HG03469 (cell line): ENCODE measurements around the gene RNF227.
"Not testable (repeated sequence)": the region's sequence is repeated elsewhere in the genome, so short reads cannot be mapped to it uniquely, and the experiment has no call there.

Experiments used
- ATAC-seq: cut with Tn5 transposase; IDR thresholded peaks from one replicate; pipeline ENCODE4 v1.9.1; 2021; ENCODE audit warnings: mild to moderate bottlenecking, moderate library complexity, moderate number of reproducible peaks; ENCODE audit not compliant: unreplicated experiment

RNF227 gene

DNA sequence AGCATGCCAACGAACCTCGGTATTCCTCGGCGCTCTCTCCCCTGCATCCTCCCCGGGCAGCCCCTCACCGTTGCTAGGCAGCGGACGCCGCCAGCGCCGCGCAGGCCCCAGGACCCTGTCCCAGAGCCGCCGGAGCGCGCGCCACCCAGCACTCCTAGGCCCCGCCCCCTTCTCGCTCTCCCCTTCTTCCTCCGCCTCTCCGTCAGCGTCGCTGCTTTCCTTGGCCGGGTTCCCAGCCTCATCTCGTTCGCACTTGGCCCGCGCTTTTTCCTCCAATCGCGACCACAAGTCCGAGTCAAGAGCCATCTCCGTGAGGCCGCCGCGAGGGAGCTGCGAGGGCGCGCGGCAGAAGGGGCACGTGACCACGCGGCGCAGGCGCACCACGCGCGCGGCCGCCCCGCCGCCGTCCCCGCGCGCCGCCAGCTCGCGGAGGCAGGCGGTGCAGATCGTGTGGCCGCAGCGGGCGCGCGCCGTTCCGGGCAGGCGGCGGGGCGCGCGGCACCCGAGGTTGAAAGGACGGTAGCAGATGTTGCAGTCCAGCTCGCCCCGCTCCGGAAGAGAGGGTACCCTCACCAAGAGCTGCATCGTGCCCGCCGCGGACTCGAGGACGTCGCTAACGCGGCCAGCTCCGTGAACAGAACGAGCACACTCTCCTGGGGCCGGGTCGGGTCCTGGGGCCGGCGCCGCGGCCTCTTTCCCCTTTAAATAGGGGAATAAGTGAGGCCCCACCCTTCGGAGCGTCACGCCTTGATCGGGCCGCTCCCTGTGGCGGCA is at the start of gene RNF227:
TSS of gene RNF227 (minus strand) at position 679 of the 774 bp plus-strand sequence. CDS start at position 585, 94 bp downstream.
- ATAC-seq = peak; percentile 47

DNA sequence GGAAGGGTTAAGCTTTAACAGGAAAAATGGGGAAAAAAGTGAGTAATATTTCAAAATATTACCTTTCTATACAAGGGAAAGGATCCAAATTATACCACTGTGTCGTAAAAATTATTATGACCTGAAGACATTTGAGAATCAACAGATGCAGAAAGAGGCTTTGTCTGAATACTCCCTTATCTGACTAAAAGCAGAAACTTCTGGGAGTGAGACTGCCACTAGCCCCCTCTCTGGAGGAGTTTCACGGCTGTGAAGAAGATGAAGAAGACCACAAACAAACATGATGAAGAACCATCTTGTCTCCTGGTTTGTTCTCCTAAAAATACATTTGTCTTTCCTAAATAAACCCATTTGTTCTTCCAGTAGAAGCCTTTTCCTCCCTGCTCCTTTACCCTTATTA is 45.3 kb upstream of the RNF227 start:
- no peak for ATAC-seq

DNA sequence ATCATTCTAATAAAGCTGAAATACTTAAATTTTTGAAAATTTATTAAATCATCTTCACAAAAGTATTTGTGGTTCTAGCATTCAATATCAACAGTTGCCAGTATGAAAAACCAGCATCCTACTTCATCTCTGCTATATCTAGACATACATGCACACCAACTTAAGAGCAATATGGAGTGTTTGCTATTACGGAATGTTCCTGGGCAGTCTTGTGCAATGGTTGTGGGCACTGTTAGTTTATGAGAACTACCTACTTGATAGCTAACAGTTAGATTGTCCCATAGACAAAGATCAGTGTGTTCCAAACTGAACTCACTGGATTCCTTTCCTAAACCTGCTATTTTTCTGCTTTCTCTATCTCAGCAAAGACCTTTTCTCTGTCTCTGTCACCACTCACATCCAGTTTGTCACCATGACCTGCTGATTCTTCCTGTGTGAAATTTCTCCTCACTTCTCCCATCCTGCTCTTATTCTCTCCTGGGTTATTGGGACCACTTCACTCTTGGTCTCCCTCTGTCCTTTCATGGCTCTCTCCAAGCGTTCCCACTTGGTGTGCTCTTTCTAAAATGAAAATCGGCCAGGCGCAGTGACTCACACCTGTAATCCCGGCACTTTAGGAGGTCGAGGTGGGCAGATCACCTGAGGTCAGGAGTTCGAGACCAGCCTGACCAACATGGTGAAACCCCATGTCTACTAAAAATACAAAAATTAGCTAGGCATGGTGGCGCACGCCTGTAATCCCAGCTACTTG is 43.6 kb upstream of the RNF227 start:
- ATAC-seq = no peak

DNA sequence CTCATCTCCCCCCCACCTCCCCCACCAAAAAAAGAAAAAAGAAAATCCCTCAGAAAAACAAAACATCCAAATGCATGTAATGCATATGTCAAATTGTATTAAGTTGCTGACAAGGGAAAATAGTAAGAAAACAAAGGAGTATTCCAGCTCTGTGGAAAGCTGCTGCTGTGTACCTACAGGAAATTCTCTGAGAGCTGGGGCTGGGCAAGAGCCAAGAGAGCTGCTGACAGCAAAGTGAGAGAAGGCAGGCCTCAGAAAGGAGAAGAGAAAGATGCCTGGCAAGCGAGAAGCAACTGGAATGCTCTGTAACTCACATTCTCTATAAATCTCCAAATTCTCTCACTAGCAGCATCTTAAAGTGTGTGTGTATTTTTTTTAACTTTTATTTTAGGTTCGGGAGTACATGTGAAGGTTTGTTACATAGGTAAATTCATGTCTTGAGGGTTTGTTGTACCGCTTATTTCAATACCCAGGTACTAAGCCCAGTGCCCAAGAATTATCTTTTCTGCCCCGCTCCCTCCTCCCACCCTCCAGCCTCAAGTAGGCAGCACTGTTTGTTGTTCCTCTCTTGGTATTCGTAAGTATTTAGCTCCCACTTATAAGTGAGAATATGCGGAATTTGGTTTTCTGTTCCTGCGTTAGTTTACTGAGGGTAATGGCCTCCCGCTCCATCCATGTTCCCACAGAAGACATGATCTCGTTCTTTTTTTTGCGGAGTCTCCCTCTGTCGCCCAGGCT is 40.3 kb upstream of the RNF227 start:
- no peak for ATAC-seq

DNA sequence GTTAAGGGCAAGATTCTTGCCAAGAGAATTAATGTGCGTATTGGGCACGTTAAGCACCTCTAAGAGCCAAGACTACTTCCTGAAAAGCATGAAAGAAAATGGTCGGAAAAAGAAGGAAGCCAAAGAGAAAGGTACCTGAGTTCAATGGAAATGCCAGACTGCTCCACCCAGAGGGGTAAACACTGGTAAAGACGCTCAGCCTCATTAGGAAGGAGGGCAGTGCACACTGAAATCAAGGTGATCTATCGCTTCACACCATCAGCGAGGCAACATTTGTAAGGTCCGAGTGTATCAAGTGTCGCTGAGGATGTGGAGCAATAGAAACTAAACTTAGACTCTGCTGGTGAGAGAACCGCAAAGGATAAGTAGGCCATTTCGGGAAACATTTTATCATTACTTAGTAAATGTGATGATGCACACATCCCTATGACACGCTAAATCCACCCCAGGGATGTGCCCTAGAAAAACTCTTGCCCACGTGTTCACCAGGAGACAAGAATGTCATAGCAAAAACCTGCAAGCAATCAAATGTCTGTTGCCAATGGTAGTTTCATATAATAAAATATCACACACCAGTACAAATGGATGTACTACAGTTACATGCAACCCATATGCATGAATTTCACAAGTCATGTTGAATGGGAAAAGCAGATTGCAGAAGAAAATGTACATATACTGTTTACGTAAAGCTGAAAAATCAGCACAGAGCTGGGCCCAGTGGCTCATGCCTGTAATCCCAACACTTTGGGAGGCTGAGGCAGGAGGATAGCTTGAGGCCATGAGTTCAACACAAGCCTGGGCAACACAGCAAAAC is 39.5 kb upstream of the RNF227 start:
- no peak for ATAC-seq

DNA sequence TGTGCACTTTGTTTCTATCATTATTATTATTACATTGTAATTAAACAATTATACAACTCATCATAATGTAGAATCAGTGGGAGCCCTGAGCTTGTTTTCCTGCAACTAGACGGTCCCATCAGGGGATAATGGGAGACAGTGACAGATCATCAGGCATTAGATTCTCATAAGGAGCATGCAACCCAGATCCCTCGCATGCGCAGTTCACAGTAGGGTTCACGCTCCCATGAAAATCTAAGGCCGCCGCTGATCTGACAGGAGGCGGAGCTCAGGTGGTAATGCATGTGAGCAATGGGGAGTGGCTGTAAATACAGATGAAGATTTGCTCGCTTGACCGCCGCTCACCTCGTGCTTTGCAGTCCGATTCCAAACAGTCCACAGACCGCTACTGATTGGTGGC is 37.2 kb upstream of the RNF227 start:
- ATAC-seq = not testable (repeated sequence)

DNA sequence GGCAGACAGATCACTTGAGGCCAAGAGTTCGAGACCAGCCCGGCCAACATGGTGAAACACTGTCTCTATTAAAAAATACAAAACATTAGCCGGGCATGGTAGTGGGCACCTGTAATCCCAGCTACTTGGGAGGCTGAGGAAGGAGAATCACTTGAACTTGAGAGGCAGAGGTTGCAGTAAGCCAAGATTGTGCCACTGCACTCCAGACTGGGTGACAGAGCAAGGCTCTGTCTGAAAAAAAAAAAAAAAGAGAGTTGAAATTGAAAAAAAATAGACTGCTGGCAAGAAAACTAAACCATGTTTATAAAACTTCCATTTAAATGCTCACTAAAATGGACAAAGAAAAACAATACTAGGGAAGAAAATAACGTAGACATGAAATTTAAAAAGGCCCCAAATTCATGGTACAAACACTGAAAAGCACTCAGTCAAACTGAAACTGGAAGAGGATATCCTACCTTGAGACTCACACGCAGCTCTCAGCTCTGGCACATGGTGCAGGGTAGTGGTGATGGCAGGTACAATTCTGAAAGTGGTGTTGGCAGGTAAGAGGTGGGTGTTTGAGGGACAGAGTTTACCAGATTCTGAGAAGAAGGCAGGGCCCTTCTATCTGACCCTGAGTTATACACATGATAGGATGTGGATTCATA is 35.2 kb upstream of the RNF227 start:
- peak; percentile 69 for ATAC-seq

DNA sequence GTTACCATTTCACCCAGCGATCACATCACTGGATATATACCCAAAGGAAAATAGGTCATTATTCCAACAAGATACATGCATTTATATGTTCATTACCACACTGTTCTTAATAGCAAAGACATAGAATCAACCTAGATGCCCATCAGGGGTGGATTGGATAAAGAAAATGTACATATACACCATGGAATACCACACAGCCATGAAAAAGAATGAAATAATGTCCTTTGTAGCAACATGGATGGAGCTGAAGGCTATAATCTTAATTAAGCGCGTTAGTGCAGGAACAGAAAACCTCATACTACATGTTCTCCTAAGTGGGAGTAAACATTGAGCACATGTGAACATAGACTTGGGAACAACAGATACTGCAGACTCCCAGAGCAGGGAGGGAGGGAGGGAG is 34.5 kb upstream of the RNF227 start:
- no peak for ATAC-seq

DNA sequence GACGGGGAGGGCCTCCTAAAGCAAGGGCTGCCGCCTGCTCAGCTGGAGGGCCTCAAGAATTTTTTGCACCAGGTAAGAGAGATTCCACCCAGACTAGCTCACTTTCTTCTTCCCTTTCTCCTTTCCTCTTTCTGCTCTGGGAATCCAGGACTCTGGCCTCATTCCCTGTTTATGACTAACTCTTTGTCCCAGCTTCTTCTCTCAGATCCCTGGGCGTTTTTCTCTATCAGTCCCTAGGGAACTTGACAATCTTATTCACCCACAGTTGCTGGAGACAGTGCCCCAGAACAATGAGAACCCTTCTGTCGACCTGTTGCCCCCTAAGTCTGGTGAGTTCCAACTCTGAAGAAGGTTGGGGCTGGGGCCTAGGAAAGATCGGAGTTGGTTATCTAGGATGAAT is 31.6 kb upstream of the RNF227 start:
- ATAC-seq = no peak

DNA sequence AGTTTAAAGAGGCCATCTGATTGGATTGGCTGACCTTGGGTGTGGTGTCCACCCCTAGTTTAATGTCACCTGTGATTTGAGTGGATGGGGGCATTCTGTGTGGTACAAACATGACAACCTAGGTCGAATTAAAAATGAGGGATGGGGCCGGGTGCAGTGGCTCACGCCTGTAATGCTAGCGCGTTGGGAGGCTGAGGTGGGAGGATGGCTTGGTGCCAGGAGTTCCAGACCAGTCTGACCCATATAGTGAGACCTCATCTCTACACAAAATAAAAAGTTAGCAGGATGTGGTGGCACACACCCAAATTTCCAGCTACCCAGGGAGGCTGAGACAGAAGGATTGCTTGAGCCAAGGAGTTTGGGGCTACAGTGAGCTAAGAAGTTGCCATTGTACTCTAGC is 30.4 kb upstream of the RNF227 start:
- ATAC-seq = no peak

DNA sequence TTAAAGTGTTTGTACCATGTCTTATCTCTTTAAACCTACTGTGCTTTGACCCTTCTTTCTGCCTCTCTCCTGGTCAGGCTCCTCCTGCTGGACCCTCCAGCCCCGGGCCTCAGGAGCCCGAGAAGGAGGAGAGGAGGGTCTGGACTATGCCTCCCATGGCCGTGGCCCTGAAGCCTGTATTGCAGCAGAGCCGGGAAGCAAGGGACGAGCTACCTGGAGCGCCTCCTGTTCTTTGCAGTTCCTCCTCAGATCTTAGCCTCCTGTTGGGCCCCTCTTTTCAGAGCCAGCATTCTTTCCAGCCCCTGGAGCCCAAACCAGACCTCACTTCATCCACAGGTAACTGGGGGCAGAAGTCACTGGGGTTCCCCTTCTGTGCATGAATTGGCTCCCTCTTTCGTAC is 29.6 kb upstream of the RNF227 start:
- ATAC-seq = no peak

DNA sequence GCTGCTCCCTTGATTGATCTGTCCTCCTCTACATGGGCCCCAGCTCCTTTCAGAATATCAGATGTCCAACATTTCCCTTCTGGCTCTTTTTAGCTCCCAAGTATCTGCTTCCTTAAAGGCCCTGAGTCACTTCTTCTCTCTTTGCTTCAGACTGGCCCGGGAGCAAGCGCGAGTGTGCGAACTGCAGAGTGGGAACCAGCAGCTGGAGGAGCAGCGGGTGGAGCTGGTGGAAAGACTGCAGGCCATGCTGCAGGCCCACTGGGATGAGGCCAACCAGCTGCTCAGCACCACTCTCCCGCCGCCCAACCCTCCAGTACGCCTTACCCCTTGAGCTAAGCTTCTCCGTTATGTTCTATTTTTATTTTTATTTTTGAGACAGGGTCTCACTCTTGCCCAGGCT is 28.2 kb upstream of the RNF227 start:
- no peak for ATAC-seq

DNA sequence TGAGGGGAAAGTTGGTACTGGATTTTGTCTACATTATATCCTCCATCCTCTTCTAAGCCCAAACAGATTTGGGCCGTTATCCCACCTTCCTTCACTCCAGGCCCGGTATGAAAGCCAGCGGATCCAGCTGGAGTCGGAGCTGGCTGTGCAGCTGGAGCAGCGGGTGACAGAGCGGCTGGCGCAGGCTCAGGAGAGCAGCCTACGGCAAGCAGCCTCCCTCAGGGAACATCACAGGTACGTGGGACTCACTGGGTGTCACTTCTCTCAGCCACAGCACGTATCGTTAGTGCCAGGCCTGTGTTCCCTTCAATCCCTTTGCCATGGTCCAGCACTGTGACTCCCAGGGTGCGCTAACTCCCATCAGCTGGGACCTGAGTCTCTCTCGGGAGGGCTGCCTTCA is 27.2 kb upstream of the RNF227 start:
- ATAC-seq = no peak

DNA sequence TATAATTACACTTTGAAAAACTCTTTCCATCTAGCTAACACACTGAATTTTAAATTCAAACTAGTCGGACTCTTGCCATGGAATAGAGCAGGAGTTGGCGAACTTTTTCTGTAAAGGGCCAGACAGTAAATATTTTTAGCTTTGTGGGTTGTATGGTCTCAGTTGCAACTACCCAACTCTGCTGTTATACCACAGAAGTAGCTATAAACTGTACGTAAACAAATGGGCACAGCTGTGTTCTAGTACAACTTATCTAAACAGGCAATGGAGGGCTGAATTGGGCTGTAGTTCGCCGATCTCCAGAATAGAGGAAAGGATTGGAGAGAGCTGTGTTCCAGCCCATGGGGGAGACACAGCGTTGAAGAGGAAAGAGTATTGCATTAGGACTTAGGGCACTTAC is 24.7 kb upstream of the RNF227 start:
- no peak for ATAC-seq

DNA sequence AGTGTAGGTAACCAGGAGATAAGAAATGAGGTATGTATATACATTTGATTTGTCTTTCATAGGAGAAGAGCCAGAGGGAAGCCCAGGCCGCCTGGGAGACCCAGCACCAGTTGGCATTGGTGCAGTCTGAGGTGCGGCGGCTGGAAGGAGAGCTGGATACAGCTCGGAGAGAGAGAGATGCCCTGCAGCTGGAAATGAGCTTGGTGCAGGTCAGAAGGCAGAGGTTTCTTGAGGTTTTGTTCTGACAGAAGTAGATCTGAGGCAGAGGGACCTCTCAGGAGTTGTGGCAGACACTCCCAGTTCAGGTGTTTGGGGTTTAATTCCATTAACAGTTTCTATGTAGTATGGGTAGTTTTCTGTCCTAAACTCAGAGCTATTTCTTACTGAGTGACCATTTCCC is 23.9 kb upstream of the RNF227 start:
- no peak for ATAC-seq

DNA sequence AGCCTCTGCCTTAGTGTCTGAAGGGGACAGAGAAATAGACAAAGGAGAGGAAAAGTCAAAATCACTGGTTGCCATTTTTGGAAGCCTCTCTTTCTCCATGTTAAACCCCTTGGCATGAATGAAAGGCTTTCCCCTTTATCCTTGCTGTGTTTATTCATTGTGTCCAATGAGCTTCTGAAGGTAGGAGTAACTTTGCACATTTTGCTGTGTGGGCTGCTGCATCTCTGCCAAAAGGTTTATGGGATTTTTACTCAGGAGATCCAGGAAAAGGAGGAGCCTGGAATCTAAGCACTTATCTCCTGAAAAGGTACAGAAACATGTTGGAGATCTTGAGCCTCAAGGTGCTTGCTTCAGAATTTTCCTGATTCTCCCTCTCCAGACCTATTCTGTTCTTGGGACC is 19.8 kb upstream of the RNF227 start:
- ATAC-seq = no peak

DNA sequence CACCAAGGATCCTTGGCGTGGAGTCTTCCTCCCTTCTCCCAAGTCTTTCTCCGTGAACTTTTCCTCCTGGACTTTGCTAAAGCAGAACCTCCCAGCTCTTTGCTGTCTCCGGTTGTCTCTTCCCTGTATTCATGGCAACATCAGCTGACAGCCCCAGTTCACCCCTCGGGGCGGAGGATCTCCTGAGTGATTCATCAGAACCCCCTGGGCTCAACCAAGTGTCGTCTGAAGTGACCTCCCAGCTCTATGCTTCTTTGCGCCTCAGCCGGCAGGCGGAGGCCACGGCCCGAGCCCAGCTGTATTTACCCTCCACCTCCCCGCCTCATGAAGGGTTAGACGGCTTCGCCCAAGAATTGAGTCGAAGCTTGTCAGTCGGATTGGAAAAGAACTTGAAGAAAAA is 16.9 kb upstream of the RNF227 start:
- no peak for ATAC-seq

DNA sequence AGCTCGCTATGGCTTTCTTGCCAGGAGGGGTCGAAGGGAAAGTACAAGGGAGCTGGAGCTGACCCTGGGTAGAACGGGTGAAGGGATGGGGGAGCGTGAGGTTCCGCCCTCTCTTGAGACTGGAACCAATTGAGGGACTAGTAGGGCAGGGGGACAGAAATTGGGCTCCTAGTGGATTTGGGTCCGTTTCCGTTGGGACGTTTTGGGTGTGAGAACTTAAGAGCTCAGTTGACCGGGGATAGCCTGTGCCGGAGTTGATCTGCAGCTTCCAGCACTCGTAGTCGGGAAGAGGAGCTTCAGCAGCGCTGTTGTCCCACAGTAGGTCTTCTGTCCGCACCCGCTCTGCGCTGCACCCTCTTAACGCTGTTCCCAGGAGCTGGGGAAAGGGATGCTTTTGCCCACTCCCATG is 16.4 kb upstream of the RNF227 start:
- ATAC-seq = no peak

DNA sequence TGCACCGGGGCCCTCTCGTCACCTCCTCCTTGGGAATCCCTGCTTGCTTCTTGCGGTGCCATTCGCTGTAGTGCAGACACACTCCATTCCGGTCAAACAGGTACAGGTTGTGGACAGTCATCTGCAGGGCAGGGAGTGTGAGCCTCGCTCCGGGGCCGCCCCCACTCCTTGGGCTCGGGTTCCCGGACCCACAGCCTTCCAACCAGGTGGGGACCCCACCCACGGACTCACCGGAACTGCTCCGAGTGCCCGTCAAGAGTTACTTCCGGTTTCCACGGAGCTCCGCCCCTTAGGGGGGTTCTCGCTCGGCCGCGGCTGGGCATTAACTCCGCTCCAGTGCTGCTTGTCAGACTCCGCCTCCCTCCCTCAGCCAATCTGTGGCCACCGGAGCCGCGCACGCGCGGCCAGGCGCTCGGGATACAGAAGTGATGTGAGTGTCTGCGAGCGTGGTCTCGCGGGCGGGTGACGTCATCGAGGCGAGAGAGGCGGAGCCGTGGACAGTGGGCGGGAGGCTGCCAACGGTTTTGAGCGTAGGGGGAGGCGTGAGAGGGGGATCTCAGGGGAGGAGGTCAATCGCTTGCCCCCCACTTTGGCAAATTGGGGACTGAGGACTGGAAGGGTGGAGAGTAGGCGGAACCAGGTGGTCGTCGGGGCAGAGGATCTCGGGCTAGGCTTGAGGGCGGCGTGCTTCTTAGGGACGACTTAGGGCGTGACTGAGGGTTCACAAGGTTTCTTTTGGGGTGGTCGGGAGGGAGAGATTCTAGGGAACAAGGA is 15.8 kb upstream of the RNF227 start, which contains the start of the genes CNTROB and TRAPPC1:
TSS of gene CNTROB (plus strand) at position 498 of the 774 bp plus-strand sequence. CDS start 874 bp downstream, outside the sequence.
TSS of gene TRAPPC1 (minus strand) at position 238 of the 774 bp plus-strand sequence. CDS start at position 121, 117 bp downstream.
- ATAC-seq = peak; percentile 73
